HG02588 (cell line): Measurements from ENCODE around the gene NOL11.
"Not testable (repeated sequence)": the region's sequence is repeated elsewhere in the genome, so short reads cannot be mapped to it uniquely, and the experiment has no call there.

Source experiments
- ATAC-seq: cut with Tn5 transposase; IDR thresholded peaks from one replicate; pipeline ENCODE4 v1.9.1; 2021; ENCODE audit warnings: mild to moderate bottlenecking, moderate library complexity; ENCODE audit not compliant: unreplicated experiment

Gene NOL11

GRCh38 chr17:67707442-67707841 is 10.3 kb upstream of the NOL11 start:
- ATAC-seq, result no peak

- ATAC-seq, result no peak
These were observed 9.4 kb upstream of the NOL11 start for GRCh38 chr17:67708378-67708777.

- ATAC-seq, result no peak
These were observed 5.8 kb upstream of the NOL11 start for GRCh38 chr17:67711916-67712315.

- ATAC-seq, result no peak
These were observed 5.4 kb upstream of the NOL11 start for GRCh38 chr17:67712375-67712774.

- no peak for ATAC-seq
These were observed 4.6 kb upstream of the NOL11 start for GRCh38 chr17:67713169-67713568.

GRCh38 chr17:67716405-67716798 is 1.3 kb upstream of the NOL11 start:
- ATAC-seq, result no peak

GRCh38 chr17:67717192-67717623 is 528 bp upstream of the NOL11 start:
- no peak for ATAC-seq

- ATAC-seq, result peak; percentile 1
These were observed 697 bp downstream of the NOL11 start for GRCh38 chr17:67718325-67718941.

- no peak for ATAC-seq
These were observed 7.6 kb downstream of the NOL11 start for GRCh38 chr17:67725373-67725791.

GRCh38 chr17:67725807-67726206 is 8.1 kb downstream of the NOL11 start:
- ATAC-seq, result no peak

GRCh38 chr17:67727152-67728039 is 9.7 kb downstream of the NOL11 start:
- not testable (repeated sequence) for ATAC-seq

- ATAC-seq, result no peak
These were observed 12.2 kb downstream of the NOL11 start for GRCh38 chr17:67729903-67730302.

- ATAC-seq, result no peak
These were observed 13.0 kb downstream of the NOL11 start for GRCh38 chr17:67730731-67731130.

- ATAC-seq, result no peak
These were observed 15.7 kb downstream of the NOL11 start for GRCh38 chr17:67733449-67733848.

GRCh38 chr17:67737145-67737544 is 19.4 kb downstream of the NOL11 start:
- ATAC-seq, result no peak

- no peak for ATAC-seq
These were observed 24.3 kb downstream of the NOL11 start for GRCh38 chr17:67742025-67742424.

GRCh38 chr17:67746704-67747571 is 29.2 kb downstream of the NOL11 start:
- no peak for ATAC-seq

- no peak for ATAC-seq
These were observed 30.0 kb downstream of the NOL11 start for GRCh38 chr17:67747681-67748235.

GRCh38 chr17:67750067-67750466 is 32.3 kb downstream of the NOL11 start:
- ATAC-seq, result no peak

- no peak for ATAC-seq
These were observed 33.7 kb downstream of the NOL11 start for GRCh38 chr17:67751101-67752074.
